A549 (cell line): ENCODE data around the gene S100A7.

ENCODE experiments used
- CTCF ChIP-seq: fragments of >200 bp; sonication (Bioruptor Twin); formaldehyde crosslinking; IDR thresholded peaks from 3 replicates; pipeline ENCODE4 v1.5.1; 2016
- MYC ChIP-seq: IDR thresholded peaks from 2 replicates; pipeline ENCODE4 v1.6.1; 2012; ENCODE audit warnings: mild to moderate bottlenecking, inconsistent platforms, low read length, improper control_type of control experiment, borderline replicate concordance
- ZSCAN20 ChIP-seq: fragments of 250-450 bp; sonication (Bioruptor Pico); IDR thresholded peaks from 2 replicates; pipeline ENCODE4 v1.8.0; 2022; ENCODE audit warnings: mild to moderate bottlenecking, moderate library complexity

DNA sequence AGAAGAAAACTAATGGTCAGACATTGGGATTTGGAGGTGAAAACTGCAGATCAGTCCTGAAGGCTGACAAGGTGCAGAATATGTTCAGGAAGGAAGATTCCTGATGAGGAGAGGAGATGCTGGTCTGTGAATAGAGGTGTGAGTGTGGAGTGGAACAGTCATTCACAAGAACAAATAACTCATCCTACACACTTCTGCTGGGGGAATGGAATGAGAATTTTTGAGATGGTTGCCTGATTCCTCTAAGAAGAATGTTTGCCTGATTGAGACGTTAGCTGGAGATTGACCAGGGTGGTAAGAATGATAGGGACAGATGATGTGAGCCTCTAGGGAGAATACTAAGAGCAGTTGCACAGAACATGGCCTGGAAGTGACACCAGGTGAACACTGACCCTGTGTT, 4.1 kb downstream of the S100A7 start:
- TF ChIP-seq MYC (no peak), CTCF (no peak), ZSCAN20 (CRISPR knock-in tag) (no peak)
